T-helper 2 cell treated with Interferon-gamma antibody and Interleukin-4, amounts not matched to agents 5 μg/mL and 100 μg/mL, for 36 hours (primary cell): ENCODE measurements around the gene FBXW8.
"Not testable (repeated sequence)": the region's sequence is repeated elsewhere in the genome, so short reads cannot be mapped to it uniquely, and the experiment has no call there.

Source experiments
- DNase-seq: peaks from one replicate; pipeline ENCODE4 v3.0.0; 2021; ENCODE audit warnings: low spot score
- H3K27ac Mint-ChIP-seq: one replicate; pipeline ENCODE4 v1.8.0; 2021; ENCODE audit warnings: mild to moderate bottlenecking, mixed read lengths
- H3K27me3 Mint-ChIP-seq: one replicate; pipeline ENCODE4 v1.8.0; 2021; ENCODE audit warnings: low read depth, mixed read lengths
- H3K36me3 Mint-ChIP-seq: one replicate; pipeline ENCODE4 v1.8.0; 2021; ENCODE audit warnings: low read depth, mixed read lengths
- H3K4me1 Mint-ChIP-seq: one replicate; pipeline ENCODE4 v1.8.0; 2021; ENCODE audit warnings: low read depth, mixed read lengths
- H3K4me3 Mint-ChIP-seq: one replicate; pipeline ENCODE4 v1.8.0; 2022; ENCODE audit warnings: mild to moderate bottlenecking, moderate library complexity, mixed read lengths
- H3K9me3 Mint-ChIP-seq: one replicate; pipeline ENCODE4 v1.8.0; 2021; ENCODE audit warnings: mixed read lengths

FBXW8 gene

GRCh38 chr12:117046861-117047530 is 136.2 kb downstream of the FBXW8 start:
- H3K9me3 Mint-ChIP-seq, result no peaks in the 10 kb centered on the region
- no peaks in the 10 kb centered on the region for H3K4me1 Mint-ChIP-seq
- no peak for DNase-seq
- no peak overlapping the region for H3K27ac Mint-ChIP-seq
- H3K27me3 Mint-ChIP-seq, result no peaks in the 10 kb centered on the region
- H3K36me3 Mint-ChIP-seq, result peaks cover 1% of the 10 kb centered on the region
- no peak overlapping the region for H3K4me3 Mint-ChIP-seq

GRCh38 chr12:117047810-117048584 is 137.2 kb downstream of the FBXW8 start:
- no peaks in the 10 kb centered on the region for H3K9me3 Mint-ChIP-seq
- H3K36me3 Mint-ChIP-seq, result peaks cover 1% of the 10 kb centered on the region
- no peak overlapping the region for H3K4me3 Mint-ChIP-seq
- no peak for DNase-seq
- H3K27ac Mint-ChIP-seq, result no peak overlapping the region
- H3K27me3 Mint-ChIP-seq, result no peaks in the 10 kb centered on the region
- no peaks in the 10 kb centered on the region for H3K4me1 Mint-ChIP-seq

DNA sequence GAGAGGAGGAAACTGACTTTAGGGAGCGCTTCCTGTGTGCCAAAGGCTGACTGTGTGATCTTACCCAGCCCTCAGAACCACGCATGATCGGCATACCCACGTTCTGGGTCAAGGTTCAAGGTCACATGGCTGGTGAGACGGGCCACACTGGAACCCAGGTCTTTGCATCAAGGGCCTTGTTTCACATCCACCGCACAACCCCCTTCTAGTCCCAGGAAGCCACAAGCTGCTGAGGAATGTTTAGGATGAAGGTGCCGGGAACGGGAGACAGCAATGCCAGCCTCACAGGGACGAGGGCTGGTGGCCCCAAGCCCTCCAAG is 137.8 kb downstream of the FBXW8 start:
- Mint-ChIP-seq H3K9me3 (no peaks in the 10 kb centered on the region), H3K27ac (no peak overlapping the region), H3K27me3 (no peaks in the 10 kb centered on the region), H3K4me1 (no peaks in the 10 kb centered on the region), H3K36me3 (peaks cover 1% of the 10 kb centered on the region), H3K4me3 (no peak overlapping the region)
- DNase-seq, result no peak

DNA sequence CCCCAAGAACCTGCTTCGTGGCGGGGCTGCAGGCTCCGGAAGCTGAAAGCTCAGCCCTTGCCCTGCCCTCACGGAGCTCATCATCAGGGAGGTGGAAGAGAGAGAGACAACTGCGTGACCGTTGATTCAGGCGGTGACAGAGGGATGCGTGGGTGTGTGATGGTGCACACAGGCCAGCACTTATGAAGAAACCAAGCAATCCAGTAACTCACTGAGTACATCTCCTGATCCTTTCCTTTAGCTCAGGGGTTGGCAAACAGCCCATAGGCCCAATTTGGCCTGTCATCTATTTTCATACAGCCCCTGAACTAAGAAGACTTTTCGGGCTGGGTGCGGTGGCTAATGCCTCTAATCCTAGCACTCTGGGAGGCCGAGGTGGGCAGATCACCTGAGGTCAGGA is 138.5 kb downstream of the FBXW8 start:
- Mint-ChIP-seq H3K27ac (no peak overlapping the region), H3K36me3 (peaks cover 1% of the 10 kb centered on the region), H3K27me3 (no peaks in the 10 kb centered on the region), H3K9me3 (no peaks in the 10 kb centered on the region), H3K4me1 (no peaks in the 10 kb centered on the region), H3K4me3 (no peak overlapping the region)
- DNase-seq, result no peak

GRCh38 chr12:117050060-117050459 is 139.3 kb downstream of the FBXW8 start:
- H3K4me3 Mint-ChIP-seq, result no peak overlapping the region
- H3K4me1 Mint-ChIP-seq, result no peaks in the 10 kb centered on the region
- no peaks in the 10 kb centered on the region for H3K27me3 Mint-ChIP-seq
- peaks cover 1% of the 10 kb centered on the region for H3K36me3 Mint-ChIP-seq
- DNase-seq, result no peak
- no peaks in the 10 kb centered on the region for H3K9me3 Mint-ChIP-seq
- H3K27ac Mint-ChIP-seq, result no peak overlapping the region

- Mint-ChIP-seq H3K4me3 (no peak overlapping the region), H3K9me3 (no peaks in the 10 kb centered on the region), H3K27ac (no peak overlapping the region), H3K4me1 (no peaks in the 10 kb centered on the region), H3K27me3 (no peaks in the 10 kb centered on the region), H3K36me3 (peaks cover 1% of the 10 kb centered on the region)
- DNase-seq, result no peak
Observed at GRCh38 chr12:117051380-117051779, 140.6 kb downstream of the FBXW8 start.

DNA sequence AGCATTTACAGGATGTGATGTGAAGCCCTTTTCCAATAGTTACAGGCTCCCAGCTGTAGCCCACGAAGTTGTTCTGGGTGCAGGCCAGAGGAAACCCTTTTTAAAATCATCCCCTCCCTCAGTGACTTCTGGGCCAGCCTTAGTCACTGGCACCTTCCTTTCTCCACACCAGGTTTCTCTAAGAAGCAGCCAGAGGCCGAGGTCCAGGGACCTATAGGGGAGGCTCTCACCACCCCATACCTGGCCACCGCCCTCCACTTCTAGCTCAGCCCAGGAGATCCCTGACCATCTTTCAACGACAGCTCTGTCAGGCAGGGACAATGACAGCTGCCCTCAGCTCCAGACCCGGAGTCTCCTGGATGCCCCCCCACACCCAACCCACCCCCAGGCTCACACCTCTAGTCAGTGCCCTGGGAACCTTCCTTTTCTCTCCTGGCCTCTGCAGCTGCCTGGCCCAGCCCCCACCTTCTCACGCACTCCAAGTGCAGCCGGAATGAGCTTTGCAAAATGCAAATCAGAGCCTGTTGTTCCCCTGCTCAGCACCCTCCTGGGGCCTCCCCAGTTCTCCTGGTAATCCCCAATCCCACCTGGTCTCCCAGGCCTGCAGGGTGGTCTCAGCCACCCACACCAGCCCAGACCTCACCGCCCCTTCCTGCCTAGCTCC is 141.8 kb downstream of the FBXW8 start:
- no peak for DNase-seq
- no peaks in the 10 kb centered on the region for H3K4me1 Mint-ChIP-seq
- H3K36me3 Mint-ChIP-seq, result peaks cover 5% of the 10 kb centered on the region
- H3K27me3 Mint-ChIP-seq, result no peaks in the 10 kb centered on the region
- no peak overlapping the region for H3K4me3 Mint-ChIP-seq
- no peak overlapping the region for H3K27ac Mint-ChIP-seq
- H3K9me3 Mint-ChIP-seq, result no peaks in the 10 kb centered on the region

DNA sequence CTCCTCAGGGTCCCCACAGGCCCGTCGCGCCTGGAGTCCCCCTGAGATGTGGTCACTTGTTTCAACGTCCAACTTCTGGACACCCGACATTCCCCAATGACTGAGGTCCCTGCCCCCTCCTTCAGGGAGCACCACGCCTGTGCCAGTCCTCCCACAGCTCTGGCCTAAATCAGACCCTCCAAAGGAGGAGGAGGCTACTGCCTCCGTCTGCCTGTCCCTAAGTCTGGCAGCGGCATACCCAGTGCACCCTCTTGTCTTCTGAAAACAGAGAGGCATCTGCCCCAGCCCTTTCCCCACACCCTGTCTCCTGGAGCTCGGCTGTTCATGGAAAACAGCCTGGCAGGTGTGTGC is 142.3 kb downstream of the FBXW8 start:
- Mint-ChIP-seq H3K9me3 (no peaks in the 10 kb centered on the region), H3K4me1 (no peaks in the 10 kb centered on the region), H3K36me3 (peaks cover 5% of the 10 kb centered on the region), H3K27ac (no peak overlapping the region), H3K27me3 (no peaks in the 10 kb centered on the region), H3K4me3 (no peak overlapping the region)
- no peak for DNase-seq

- no peaks in the 10 kb centered on the region for H3K4me1 Mint-ChIP-seq
- no peaks in the 10 kb centered on the region for H3K27me3 Mint-ChIP-seq
- H3K36me3 Mint-ChIP-seq, result peaks cover 5% of the 10 kb centered on the region
- no peak for DNase-seq
- no peak overlapping the region for H3K27ac Mint-ChIP-seq
- no peaks in the 10 kb centered on the region for H3K9me3 Mint-ChIP-seq
- H3K4me3 Mint-ChIP-seq, result no peak overlapping the region
Observed at GRCh38 chr12:117053597-117054201, 142.9 kb downstream of the FBXW8 start.

- H3K36me3 Mint-ChIP-seq, result peaks cover 5% of the 10 kb centered on the region
- DNase-seq, result no peak
- no peak overlapping the region for H3K4me3 Mint-ChIP-seq
- no peaks in the 10 kb centered on the region for H3K4me1 Mint-ChIP-seq
- H3K27ac Mint-ChIP-seq, result no peak overlapping the region
- H3K27me3 Mint-ChIP-seq, result no peaks in the 10 kb centered on the region
- no peaks in the 10 kb centered on the region for H3K9me3 Mint-ChIP-seq
Observed at GRCh38 chr12:117054279-117054678, 143.5 kb downstream of the FBXW8 start.

- H3K27me3 Mint-ChIP-seq, H3K27ac Mint-ChIP-seq, H3K9me3 Mint-ChIP-seq, H3K36me3 Mint-ChIP-seq, DNase-seq, H3K4me1 Mint-ChIP-seq, H3K4me3 Mint-ChIP-seq: not testable (repeated sequence)
Observed at GRCh38 chr12:117057626-117058025, 146.9 kb downstream of the FBXW8 start.

DNA sequence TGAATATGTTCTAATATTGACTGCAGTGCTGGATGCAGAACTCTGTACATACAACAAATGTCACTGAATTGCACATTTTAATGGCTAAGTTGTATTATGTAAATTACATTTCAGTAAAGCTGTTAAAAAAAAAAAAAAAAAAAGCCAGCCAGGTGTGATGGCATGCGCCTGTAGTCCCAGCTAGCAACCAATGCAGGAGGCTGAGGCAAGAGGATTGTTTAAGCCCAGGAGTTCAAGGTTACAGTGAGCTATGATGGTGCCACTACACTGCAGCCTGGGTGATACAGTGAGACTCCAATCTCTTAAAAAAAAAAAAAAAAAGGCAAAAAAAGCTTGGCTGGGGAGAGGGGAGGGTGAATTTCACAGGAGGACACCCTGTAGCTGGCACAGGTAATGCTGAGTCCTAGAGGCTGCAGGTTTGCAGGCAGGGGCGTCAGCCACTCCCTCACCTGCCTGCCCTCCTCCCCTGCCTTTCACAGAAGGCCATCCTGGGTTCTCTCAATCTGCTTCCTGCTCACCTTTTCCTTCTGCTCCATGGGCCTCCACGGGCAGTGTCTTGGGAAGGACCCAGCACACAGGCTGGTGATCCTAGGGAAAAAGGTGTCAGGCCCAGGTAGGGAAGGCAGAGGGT is 147.8 kb downstream of the FBXW8 start:
- peaks cover 5% of the 10 kb centered on the region for H3K36me3 Mint-ChIP-seq
- no peak for DNase-seq

GRCh38 chr12:117059156-117059555 is 148.4 kb downstream of the FBXW8 start:
- Mint-ChIP-seq H3K27ac (no peak overlapping the region), H3K27me3 (no peaks in the 10 kb centered on the region), H3K4me1 (peaks cover 24% of the 10 kb centered on the region), H3K9me3 (no peaks in the 10 kb centered on the region), H3K4me3 (no peak overlapping the region), H3K36me3 (peaks cover 5% of the 10 kb centered on the region)
- DNase-seq, result no peak

More for the DNA sequence above, 147.8 kb downstream of the FBXW8 start:
- no peak overlapping the region for H3K27ac Mint-ChIP-seq
- no peaks in the 10 kb centered on the region for H3K9me3 Mint-ChIP-seq
- no peak overlapping the region for H3K4me3 Mint-ChIP-seq
- H3K4me1 Mint-ChIP-seq, result peaks cover 19% of the 10 kb centered on the region
- H3K27me3 Mint-ChIP-seq, result no peaks in the 10 kb centered on the region
